ENCODE measurements around the gene SALL3.

The SALL3 gene

DNA sequence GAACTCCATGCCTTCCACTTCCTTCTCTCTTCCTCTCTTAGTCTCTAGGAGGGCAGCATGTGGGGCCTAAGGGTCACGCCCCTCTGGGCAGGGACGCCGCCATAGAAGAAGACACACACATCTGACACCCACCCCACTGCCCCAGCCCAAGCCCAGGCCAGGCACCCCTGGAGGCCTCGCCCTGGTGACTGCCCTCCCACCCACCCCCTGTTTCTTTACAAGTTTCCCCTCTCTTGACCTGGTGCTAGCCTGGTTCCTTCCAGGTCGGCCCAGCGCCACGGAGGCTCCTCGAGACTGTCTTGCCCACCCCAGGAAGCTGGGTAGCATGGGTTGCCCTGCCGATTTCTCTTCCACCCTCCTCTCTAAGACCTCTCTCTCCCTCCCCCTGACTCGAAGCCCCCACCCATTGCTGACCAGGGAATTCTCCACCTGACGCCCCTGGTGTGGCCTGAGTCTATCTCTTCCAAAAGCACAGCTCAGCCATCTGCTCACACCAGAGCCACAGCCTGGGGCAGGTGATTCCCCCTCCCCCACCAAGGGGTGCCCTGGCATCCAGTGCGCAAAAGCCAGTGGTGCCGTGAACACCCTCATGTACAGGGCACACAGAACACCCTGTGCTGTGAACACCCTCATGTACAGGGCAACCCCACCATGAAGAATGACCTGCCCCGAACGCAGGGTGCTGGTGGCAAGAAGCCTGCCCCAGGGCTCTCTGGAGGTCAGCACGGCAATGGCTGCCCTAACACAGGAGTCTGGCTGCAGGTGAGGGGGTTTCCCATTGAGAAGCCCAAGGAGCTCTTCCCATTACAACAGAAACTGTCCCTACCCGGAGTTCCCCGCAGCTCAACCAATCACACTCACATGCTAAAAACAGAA, 13.5 kb upstream of the SALL3 start:
- DNase-seq (ENCODE audit: low read depth), result no peak

DNA sequence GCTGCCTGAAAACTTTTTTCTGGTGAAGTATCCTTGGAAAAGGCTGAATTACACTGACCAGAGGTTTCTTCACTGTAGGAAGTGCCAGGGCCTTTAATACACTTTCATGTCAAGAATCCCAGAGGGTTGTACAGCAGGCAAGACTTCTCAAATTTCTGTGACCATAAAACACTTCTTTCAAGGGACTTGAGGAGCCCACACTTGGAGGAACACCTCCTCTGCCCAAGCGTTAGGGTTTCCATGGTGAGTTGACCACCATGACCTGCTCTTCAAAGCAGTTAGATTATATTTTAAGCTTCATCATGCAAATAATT, 12.9 kb upstream of the SALL3 start:
- no peak for DNase-seq (ENCODE audit: low read depth)

DNA sequence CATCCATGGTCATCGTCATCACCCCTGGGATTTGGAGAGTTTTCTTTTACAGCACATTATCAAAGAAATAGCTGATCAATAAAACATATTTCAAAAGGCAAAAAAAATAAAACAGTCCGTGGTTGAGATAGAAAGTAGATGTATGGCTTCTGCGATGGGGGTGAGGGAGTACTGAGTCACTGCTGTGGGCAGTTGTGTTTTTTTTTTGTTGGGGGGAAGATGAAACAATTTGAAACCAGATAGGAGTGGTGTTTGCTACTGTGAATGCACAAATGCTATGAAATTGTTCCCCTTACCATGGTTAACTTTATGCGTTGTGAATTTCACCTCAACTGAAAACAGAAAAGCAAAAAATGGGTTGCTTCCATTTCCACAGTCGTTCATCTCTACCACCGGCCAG, 11.9 kb upstream of the SALL3 start:
- no peak for DNase-seq (ENCODE audit: low read depth)

DNA sequence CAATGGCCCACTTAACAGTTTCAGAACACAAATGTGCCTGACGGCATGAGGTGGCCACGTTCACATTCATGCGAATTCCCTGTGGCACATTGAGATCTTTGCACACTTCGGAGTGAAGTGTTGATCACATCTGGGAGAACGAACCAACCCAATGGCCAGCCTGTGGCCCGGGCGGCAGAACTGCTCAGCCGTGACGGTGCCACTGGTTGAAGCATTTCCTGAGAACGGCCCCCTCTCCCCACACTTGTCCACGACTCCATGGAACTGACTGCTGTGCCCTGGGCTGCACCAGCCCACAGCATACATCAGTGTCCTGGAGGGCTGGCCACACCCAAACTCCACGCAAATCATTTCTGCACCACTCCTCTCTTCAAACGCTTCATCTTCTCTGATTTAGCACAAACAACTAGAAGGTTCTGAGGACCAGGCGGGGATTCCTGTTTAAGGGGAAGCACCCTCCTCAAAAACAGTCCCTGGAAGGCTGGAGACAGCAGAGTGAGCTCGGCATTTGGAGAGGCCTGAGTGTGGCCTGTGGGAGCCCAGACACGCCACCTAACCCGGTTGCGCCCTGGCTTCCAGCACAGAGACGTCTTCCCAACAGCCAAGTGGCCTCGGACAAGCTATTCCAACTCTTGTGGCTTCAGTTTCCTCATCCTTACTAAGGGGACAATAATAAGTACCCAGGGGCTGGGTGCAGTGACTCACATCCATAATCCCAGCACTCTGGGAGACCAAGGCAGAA, 9.9 kb upstream of the SALL3 start:
- no peak for DNase-seq (ENCODE audit: low read depth)

DNA sequence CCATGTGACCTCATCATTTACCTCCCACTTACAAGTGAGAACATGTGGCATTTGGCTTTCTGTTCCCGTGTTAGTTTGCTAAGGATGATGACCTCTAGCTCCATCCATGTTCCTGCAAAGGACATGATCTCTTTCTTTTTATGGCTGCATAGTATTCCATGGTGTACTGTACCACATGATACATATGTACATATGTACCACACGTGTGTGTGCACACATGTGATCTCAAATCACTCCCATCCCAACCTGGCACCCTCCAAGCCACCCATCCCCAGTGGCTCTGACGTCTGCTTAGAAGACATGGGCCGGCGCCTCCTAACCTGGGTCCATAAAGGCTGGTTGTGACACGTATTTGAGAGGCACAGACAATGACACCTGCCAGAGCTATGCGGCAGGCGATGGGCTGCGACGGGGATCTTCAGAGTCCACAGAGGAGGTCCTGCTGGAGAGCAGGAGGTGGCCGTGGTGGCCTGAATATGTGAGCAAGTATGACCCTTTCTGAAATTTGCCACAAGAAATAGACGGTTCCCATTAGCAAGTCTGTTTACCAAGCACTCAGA, 8.8 kb upstream of the SALL3 start:
- DNase-seq (ENCODE audit: low read depth), result no peak

DNA sequence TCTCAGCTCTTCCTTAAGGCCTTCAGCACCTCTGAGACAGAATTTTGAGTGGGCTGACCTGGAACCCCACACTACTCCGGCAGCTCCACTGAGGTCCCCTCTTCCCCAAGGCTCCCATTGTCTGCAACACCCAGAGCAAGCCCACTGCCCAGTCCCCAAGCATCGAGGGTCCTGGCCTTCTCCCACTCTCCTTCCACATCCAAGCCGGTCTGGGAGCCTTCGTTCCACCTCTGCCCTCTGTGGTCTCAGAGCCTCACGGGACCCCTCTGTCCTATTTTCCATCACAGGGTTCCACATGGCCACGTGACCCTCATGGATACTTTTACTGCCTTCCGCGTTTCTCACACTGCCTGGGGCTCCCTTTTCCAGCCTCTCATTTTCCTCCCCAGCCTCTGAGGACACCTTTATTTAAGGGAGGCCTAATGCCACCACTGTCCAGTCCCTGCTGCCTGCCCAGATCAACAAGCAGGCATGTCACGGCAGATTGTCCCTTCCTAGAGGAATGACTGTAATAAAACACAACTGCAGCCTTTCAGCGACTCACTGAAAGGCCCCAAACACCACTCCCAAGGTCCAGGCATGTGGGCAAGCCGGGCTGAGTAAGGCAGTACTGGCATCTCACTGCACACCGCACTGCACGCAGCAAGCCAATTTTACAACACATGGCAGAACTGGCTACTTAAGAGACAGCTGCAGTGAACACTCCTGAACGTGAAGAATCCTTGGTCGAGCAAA, 7.9 kb upstream of the SALL3 start:
- DNase-seq (ENCODE audit: low read depth), result no peak

DNA sequence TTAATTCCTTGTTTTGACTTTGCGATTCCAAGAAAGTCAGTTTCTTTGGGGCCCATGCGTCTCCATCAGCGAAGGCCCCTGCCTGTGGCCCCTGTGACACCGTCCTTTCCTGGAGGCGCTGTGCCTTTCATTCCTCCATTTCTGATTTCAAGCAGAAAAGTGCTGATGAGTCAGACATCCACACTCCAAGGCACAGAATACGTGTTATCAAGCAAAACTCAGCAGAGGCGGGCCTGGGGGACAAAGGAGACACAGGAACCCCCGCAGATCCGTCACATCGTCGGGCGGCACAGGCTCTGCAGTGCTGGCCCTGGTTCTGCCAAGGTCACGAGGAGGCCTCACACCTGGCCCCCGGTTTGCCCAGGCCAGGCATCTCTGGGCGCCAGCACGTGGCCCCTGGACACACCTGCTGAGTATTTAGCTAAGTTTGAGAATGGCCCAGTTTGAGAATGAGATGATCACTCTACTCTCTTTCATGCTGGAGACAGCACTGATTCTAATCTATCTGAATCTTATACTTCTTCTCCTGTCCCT, 7.2 kb upstream of the SALL3 start:
- no peak for DNase-seq (ENCODE audit: low read depth)

DNA sequence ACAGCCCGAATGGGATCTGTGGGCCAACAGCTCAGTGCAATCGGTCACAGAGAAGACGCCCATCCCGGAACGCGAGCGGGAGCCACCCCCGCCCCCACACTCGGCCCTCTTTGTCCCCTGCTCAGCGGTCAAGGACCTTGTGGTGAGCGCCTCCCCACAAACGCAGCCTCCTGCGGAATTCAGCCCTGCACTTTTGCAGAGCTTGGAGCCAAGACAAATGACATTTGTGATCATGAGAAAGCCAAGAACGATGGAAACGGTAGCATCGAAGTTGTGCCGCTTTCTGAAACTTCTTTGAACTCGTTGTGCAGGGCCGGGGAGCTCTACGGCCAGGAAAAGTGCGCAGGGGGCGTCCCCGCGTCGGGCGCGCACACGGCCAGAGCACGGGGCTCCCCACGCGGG, 6.7 kb upstream of the SALL3 start:
- no peak for DNase-seq (ENCODE audit: low read depth)

DNA sequence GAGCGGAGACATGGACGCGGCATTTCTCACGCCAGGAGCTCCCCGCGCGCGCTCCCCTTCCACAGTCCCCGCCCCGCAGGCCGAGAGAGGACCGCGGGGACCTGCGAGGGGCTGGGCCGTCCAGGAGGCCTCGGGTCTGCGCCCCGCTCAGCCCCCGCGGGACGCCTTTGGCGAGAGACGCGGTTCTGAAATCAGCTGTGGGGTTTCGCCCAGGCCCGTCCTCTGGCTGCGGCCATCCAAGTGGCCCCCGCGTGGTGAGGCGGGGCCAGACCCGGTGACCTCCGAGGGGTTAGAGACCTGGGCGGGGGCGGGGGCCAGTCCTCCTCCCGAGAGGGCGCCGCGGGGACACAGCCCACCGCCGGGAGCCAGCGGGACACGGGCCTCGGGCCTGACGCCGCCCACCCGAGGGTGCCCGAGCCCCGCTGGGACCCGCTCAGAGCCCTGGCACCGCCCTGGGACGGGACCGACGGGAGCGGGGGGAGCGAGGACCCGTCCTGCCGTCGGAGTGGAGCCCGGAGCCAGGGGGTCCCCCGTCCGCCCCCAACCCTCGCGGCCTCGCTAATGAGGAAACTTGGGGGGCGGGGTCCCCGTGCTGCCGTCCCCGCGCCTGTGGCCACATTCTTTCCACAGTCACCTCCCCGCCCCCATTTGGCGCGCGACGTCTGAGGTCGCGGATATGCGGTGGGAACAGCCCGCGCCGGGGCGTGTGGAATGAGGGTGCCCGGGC, 6.1 kb upstream of the SALL3 start:
- no peak for DNase-seq (ENCODE audit: low read depth)

DNA sequence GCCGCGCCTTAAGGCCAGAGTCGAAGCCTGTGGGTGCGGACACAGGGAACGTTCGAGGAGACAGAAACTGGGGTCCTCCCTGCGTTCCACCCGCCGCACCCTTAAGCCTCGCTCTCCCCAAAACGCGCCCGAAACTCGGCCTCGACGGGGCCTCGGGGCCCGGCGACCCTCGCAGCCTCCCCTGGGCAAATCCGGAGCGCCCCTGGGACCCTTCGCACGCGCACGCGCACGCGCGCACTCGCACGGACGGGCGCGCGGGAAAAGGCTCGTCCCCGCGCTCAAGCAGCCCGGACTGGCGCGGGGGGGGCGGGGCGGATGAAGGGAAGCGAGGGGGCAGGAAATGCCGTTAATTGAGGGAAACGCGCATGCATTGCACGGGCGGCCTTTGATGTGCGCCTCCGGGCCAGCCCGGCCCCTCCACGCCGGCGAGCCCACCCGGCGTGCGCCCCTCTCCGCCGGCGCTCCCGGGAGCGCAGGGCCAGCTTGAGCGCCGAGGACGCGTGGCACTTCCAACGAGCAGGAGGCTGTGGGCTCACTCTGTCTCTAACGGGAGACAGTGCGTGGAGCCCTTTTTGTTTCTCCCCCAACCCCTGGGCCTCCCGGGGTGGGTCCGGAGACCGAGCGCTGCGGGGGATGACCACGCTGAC, 5.4 kb upstream of the SALL3 start:
- DNase-seq (ENCODE audit: low read depth), result no peak

DNA sequence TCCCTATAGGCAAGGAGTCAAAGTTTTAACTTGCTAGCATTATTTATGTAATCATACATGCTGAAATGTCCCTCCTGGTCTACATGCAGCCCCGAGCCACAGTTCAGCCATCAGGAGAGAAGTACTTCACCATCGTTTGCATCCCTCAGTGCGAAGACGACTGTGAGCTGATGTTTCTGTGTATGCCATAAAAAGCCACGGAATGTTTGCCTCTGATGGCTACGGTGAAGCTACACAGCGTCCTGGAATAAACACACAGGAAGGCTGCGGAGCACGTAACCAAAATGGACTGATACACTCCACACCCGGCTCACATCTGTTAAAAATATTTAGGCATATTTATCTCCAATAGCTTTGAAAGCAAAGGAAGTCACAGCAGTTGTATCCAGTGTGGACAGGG, 4.3 kb upstream of the SALL3 start:
- DNase-seq (ENCODE audit: low read depth), result no peak

DNA sequence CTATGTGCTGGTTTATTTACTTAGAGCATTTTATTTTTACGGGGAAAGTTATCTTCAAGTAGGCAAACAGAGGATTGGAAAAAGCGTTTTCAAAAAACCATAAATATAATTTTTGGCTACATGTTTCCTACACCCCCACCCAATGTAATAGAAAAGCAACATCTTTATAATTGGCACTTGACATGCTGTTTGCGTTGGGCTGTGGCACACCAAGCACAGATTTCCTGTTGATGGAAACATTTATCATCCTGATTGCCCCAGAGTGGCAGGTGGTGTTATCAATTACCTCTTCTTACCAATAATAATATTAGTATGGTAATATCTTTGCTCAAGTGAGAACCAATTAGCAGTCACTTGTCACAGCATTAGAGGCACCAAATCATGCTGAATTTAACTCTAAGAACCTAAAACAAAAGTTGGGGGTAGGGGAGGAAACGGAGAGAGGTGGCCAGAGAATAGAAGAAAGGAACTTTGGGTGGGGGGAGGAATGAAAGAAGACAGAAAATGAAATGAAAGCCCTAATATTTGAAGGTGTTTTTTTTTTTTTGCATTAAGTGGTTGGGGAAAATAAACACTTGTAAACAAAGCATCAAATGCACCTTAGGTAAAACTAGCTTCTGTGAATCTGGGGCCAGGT, 3.8 kb upstream of the SALL3 start:
- no peak for DNase-seq (ENCODE audit: low read depth)

DNA sequence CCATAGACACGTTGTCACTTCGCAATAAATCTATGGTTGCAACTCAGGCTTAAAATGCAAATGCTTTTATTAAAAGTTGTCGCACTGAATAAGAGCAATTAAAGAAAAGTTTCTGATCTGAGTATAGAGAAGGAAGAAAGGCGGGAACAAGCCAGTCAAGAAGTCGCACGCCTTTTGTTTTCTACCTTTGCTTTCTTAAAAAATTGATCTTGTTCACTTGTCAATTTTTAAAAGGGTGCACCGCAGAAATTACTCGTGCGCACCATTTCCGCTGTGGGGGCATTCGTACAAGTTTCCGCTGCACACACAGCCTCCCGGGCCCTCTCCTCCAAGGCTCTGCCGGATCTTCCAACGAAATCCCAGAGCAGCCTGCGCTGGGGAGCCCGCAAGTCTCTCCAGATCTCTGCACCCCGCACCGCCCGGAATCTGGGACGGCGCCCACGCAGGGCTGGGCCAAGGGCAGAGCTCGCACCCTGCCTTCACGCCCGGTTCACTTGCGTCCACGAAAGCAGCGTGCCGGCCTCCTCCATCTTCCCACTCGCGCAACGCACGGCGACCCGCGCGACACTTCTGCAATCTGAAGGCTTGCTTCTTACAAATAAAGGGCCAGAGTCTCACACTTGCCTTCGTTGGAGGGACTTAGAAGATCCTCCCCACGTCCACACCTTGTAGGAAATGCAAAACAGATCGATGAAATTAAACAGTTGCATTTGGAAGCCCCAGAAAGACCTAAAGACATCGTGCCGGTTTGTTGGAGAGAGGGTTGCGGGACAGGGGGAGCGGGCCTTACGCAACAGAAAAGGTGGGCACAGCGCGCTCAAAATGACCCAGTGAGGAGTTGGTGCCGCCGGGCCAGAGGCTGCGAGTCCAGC, 2.6 kb upstream of the SALL3 start:
- no peak for DNase-seq (ENCODE audit: low read depth)

DNA sequence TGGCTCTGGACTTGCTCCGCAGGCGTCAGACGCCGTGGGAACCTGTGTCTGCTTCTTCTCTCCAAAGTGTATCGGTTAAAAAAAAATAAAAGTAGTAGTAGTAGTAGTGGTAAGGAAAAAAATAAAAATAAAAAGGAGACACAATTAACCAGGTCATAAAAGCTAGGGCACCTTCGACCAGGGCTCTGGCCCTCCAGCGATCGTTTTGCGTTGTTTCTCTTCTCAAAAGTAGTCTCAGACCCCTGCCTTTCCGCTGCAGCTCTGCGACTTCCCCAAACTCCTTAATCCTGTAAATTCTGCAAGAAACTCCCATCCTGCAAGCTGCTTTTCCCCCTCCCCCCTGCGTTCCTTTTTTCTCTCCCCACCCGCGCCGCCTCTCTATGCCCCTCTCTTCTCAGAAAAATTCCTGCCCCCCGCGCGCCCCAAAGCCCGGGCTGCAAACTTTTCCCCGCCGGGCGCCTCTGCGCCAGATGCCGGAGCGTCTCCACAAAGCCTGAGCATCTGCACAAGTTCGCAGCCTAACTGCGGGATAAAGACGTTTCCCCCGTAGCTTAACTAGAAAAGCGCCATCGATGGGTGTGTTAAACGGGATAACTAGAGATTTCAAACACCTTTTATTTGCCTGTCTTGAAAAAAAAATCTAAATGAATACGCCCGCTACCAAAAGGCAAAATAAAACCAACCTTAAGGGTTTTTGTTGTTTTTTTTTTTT, 1.8 kb upstream of the SALL3 start:
- DNase-seq (ENCODE audit: low read depth), result no peak

DNA sequence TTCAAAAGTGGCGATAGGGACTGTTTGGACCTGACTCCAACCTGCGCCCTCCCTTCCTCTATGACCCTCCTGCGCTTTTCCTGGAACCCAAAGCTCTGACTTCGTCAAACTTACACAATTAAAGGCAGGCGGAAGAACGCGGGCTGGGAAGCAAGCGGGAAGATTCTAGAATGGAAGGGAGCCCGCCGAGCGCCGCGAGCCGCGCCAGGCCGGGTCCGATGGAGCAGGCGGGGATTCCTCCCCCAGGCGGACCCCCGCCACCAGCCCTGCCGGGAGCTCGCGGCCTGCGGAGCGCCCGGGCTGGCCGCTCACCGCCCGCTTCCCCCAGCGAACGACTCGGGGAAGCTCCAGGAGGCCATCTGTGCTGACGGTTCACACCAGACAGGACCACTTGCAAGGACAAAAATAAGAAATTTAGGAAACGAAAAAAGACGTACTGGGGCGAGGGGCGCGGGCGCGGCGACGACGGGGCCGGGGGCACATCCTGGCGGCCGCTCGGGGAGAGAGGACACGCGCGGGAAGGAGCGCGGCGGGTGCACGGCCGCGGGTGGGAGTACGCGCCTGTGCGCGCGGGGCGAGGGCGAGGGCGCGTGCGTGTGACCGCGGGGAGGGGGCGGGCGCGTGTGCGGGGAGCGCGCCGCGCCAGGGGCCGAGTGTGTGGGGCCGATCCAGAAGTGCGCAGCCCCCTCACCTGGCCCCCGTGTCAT, 1.1 kb upstream of the SALL3 start:
- DNase-seq (ENCODE audit: low read depth), result no peak

DNA sequence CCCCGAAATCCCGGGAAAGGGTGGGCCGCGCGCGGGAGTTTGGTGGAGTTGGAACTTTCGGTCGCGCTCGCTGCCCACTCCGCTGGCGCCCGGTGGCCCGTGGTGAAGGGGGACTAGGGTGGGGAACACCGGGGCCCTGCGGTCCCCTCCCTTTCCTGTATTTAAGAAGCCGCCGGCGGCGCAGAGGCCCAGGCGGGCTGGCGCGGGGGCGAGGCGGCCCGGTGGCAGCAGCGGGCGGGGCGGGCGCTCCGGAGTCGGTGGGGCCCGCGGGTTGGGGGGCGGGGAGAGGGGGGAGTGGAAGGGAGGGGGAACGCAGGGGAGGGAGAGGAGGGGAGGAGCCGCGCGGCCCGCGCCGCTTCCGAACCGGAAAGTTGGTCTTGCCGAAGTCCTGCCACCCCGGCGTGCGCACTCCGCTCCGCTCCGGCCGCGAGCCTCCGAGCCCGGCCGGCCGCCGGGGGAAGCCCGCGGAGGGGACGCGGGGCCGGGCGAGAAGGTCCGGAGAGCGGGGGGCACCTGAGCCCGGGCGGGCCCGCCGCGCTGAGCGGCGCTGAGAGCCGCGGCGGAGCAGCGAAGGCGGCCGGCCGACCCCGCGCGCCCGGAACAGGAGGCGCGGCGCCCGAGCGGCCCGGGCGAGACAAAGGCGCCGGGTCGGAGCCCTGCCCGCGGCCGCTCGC, 425 bp upstream of the SALL3 start:
- DNase-seq (ENCODE audit: low read depth), result no peak

DNA sequence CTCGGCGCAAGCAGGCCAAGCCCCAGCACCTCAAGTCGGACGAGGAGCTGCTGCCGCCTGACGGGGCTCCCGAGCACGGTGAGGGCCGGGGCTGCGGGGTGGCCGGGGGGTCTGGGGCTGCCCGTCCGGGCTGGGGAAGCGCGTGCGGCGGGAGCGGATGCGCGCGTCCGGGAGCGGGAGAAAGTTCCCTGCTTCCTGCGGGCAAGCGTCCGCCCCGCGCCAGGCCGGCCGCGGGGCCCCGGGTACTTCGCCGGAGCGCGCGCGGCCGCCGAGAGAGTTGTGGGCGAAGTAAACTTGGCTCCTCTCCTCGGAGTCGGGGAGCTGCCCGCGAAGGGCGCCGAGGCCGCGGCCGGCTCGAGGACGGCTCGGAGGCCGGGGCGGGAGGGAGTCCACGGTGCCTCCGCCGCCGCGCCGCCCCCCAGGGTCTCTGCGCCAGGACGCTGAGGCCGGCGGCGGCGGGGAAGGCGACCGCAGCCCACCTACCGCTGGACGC, 707 bp downstream of the SALL3 start:
- DNase-seq (ENCODE audit: low read depth), result no peak
